Osteoblast (primary cell): ENCODE data around the gene LRFN4. TPM values are rescaled to one million over a fixed set of nuclear protein-coding genes. Genes with fewer than 3 reads are reported as not detected.

Source experiments
- DNase-seq: peaks from one replicate; pipeline ENCODE4 v3.0.0; 2011; ENCODE audit warnings: low spot score, mixed read lengths; ENCODE audit not compliant: insufficient read length; ENCODE audit errors: missing footprints
- H2AFZ ChIP-seq: 2 replicates; pipeline ENCODE4 v1.6.0; 2011; ENCODE audit warnings: mild to moderate bottlenecking, low read length
- H3K27ac ChIP-seq: 2 replicates; pipeline ENCODE4 v1.5.1; 2011; ENCODE audit warnings: mild to moderate bottlenecking, low read depth, low read length, moderate library complexity
- H3K27me3 ChIP-seq: 2 replicates; pipeline ENCODE4 v1.6.0; 2012; ENCODE audit warnings: mild to moderate bottlenecking, control low read depth, inconsistent platforms, low read length, moderate library complexity; ENCODE audit not compliant: insufficient read depth
- H3K36me3 ChIP-seq: 2 replicates; pipeline ENCODE4 v1.5.1; 2011; ENCODE audit warnings: mild to moderate bottlenecking, low read length, control low read depth, moderate library complexity; ENCODE audit not compliant: insufficient read depth
- H3K4me1 ChIP-seq: 2 replicates; pipeline ENCODE4 v1.5.1; 2011; ENCODE audit warnings: mild to moderate bottlenecking, low read length, control low read depth, moderate library complexity; ENCODE audit not compliant: insufficient read depth
- H3K4me2 ChIP-seq: 2 replicates; pipeline ENCODE4 v1.6.0; 2011; ENCODE audit warnings: mild to moderate bottlenecking, low read length; ENCODE audit not compliant: insufficient read depth
- H3K4me3 ChIP-seq: fragments of 200-600 bp; sonication (generic); 3 replicates; pipeline ENCODE4 v1.5.1; 2012; ENCODE audit warnings: mild to moderate bottlenecking, low read length, inconsistent platforms; ENCODE audit not compliant: insufficient read depth
- H3K79me2 ChIP-seq: 2 replicates; pipeline ENCODE4 v1.6.0; 2012; ENCODE audit warnings: mild to moderate bottlenecking, low read length, control low read depth, inconsistent platforms; ENCODE audit not compliant: insufficient read depth
- H3K9me3 ChIP-seq: 2 replicates; pipeline ENCODE4 v1.5.1; 2011; ENCODE audit warnings: low read depth, low read length, control low read depth
- H4K20me1 ChIP-seq: 2 replicates; pipeline ENCODE4 v1.6.0; 2012; ENCODE audit warnings: mild to moderate bottlenecking, low read length, control low read depth; ENCODE audit not compliant: insufficient read depth
- total RNA-seq: library from RNA; depleted of rRNA; stranded (reverse); fragments of >200 nt; gene quantifications from 2 replicates; pipeline ENCODE4 v1.2.3, GENCODE V29; 2012
- TF ChIP-seq, protein P1 (sequence below): IDR thresholded peaks from 2 replicates; pipeline ENCODE4 v1.5.1; 2011; ENCODE audit warnings: mild to moderate bottlenecking, low read depth, low read length, moderate library complexity; ENCODE audit errors: extremely low read depth

Gene LRFN4
- total RNA-seq, 1 donor: 16.3 TPM

DNA sequence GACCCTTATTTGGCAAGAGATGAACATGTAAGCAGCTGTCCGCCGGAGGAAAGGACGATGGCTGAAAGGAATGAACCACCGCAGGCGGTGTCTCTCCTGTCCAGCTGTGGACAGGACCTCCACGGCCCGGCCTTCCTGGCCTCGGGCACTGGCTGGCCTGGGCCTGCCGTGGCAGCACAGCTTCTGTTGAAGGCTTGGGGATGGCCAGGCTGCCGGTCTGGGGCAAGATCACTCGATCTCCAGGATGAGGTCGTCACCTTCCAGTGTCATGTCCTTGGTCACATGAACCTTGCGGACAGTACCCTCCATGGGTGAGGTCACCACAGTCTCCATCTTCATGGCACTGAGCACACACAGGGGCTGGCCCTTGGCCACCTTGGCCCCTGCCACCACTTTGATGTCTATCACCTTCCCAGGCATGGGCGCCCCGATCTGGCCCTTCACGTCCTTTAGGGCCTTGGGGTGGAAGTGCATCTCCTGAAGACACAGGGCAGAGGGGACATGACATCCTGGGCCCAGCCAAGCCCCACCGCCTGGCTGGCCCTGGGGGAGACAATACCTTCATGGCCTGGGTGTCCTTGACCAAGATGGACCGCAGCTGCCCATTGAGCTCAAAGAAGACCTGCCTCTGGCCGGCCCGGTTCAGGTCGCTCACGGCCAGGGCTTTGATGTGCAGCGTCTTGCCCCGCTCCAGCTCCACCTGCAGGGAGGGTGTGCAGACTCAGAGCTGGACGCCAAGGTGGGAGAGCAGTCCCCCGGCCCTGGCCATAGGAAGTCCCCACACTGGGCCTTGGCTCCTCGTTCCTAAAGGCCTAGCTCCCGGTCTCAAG lies 8.0 kb upstream of the LRFN4 start:
- Histone ChIP-seq H3K9me3 (no peaks in the 10 kb centered on the region), H3K4me2 (no peak overlapping the region), H3K4me1 (peaks cover 7% of the 10 kb centered on the region), H3K27ac (no peak overlapping the region), H3K79me2 (peaks cover 22% of the 10 kb centered on the region), H3K4me3 (no peak overlapping the region), H3K27me3 (no peaks in the 10 kb centered on the region), H3K36me3 (peaks cover 27% of the 10 kb centered on the region), H2AFZ (no peak overlapping the region), H4K20me1 (peaks cover 8% of the 10 kb centered on the region)
- peak; percentile 85 for DNase-seq
- TF ChIP-seq, protein P1, sequence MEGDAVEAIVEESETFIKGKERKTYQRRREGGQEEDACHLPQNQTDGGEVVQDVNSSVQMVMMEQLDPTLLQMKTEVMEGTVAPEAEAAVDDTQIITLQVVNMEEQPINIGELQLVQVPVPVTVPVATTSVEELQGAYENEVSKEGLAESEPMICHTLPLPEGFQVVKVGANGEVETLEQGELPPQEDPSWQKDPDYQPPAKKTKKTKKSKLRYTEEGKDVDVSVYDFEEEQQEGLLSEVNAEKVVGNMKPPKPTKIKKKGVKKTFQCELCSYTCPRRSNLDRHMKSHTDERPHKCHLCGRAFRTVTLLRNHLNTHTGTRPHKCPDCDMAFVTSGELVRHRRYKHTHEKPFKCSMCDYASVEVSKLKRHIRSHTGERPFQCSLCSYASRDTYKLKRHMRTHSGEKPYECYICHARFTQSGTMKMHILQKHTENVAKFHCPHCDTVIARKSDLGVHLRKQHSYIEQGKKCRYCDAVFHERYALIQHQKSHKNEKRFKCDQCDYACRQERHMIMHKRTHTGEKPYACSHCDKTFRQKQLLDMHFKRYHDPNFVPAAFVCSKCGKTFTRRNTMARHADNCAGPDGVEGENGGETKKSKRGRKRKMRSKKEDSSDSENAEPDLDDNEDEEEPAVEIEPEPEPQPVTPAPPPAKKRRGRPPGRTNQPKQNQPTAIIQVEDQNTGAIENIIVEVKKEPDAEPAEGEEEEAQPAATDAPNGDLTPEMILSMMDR: no peak

- peaks cover 14% of the 10 kb centered on the region for H3K79me2 ChIP-seq
- H3K4me1 ChIP-seq: no peaks in the 10 kb centered on the region
- peaks cover 27% of the 10 kb centered on the region for H3K36me3 ChIP-seq
- peak; percentile 62 for DNase-seq
- H3K27ac ChIP-seq: no peak overlapping the region
- H2AFZ ChIP-seq: no peak overlapping the region
- no peaks in the 10 kb centered on the region for H3K9me3 ChIP-seq
- peaks cover under 1% of the 10 kb centered on the region for H4K20me1 ChIP-seq
- no peak overlapping the region for H3K4me2 ChIP-seq
- TF ChIP-seq, protein P1: no peak
- H3K27me3 ChIP-seq: no peaks in the 10 kb centered on the region
- H3K4me3 ChIP-seq: no peak overlapping the region
These were observed 7.2 kb upstream of the LRFN4 start for GRCh38 chr11:66849501-66850234.

DNA sequence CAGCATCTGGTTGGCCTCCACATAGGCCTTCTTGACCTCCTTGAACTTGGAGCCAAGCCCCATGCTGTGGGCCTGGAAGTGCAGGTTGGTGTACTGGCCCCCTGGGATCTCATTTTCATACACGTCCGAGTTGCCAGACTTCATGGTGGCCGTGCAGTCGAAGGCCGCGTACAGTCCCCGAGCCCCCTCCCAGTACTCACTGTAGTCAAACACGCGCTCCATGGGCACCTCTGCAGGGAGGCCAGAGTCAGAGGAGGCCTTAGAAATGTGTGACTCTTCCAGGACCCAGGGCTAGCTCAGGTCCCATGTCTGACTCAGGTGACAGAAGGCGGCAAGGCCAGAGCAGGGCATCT lies 6.7 kb upstream of the LRFN4 start:
- Histone ChIP-seq H3K27me3 (no peaks in the 10 kb centered on the region), H4K20me1 (no peaks in the 10 kb centered on the region), H3K4me3 (no peak overlapping the region), H3K4me1 (no peaks in the 10 kb centered on the region), H3K27ac (no peak overlapping the region), H2AFZ (no peak overlapping the region), H3K4me2 (no peak overlapping the region), H3K36me3 (peaks cover 25% of the 10 kb centered on the region), H3K9me3 (no peaks in the 10 kb centered on the region), H3K79me2 (peaks cover 9% of the 10 kb centered on the region)
- peak; percentile 62 for DNase-seq
- TF ChIP-seq, protein P1: no peak
